ENCODE data around the gene KCNK4.

DNA sequence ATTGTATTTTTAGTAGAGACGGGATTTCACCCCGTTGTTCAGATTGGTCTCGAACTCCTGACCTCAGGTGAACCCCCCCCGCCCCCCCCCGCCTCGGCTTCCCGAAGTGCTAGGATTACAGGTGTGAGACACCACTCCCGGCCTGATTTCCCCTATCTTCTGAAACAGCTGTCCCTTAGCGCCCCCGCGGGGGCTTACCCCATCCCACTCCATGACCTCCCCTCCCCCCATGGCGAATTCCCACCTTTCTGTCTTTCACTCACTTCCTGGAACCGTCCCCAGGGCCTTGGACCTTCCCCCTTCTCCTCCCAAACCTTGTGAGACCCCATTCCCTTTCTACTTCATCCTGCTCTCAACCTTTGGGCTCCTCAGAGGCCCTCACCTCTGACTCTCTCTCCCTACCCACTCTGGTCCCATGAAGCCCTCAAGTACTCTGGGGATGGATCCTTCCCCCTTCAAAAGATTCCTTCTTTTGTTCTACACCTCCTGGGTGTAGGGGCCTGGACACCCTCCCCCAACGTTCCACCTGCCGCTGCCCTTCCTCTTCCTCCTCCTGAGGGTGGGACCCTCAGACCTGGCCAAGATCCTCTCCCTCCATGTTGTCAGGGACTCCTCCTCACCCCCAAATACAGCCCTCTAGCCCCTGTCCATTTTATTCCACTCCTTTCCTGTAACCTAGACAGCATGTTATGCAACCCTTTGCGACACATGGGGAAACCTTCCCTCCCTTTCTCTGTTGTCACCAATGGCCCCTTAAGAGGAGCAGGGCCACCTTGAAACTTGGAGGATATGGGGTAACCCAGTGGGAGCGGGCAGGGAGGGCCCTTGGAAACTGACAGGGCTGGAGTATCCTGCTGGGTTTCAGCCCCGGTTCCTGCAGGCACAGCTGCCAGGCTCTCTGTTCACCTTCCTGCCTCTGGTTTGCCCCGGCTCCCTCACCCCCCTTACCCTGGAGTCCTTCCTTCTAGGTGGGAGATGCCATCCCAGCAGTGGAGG lies 28.0 kb downstream of the KCNK4 start:
- TF ChIP-seq, protein P1, sequence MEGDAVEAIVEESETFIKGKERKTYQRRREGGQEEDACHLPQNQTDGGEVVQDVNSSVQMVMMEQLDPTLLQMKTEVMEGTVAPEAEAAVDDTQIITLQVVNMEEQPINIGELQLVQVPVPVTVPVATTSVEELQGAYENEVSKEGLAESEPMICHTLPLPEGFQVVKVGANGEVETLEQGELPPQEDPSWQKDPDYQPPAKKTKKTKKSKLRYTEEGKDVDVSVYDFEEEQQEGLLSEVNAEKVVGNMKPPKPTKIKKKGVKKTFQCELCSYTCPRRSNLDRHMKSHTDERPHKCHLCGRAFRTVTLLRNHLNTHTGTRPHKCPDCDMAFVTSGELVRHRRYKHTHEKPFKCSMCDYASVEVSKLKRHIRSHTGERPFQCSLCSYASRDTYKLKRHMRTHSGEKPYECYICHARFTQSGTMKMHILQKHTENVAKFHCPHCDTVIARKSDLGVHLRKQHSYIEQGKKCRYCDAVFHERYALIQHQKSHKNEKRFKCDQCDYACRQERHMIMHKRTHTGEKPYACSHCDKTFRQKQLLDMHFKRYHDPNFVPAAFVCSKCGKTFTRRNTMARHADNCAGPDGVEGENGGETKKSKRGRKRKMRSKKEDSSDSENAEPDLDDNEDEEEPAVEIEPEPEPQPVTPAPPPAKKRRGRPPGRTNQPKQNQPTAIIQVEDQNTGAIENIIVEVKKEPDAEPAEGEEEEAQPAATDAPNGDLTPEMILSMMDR (IDR thresholded peaks at IDR 0.05): no peak
- TF ChIP-seq POLR2A (IDR thresholded peaks at IDR 0.05): no peak
